M059J (cell line): ENCODE measurements around the gene DST. TPM values are rescaled to one million over a fixed set of nuclear protein-coding genes. Genes with fewer than 3 reads are reported as not detected.
A peak's percentile ranks its signal among the peaks of the same experiment; 100 is the strongest.

Experiments used
- DNase-seq: peaks from one replicate; pipeline ENCODE4 v3.0.0-alpha.2; 2012; ENCODE audit warnings: low read depth
- total RNA-seq: library from RNA; depleted of rRNA; stranded (reverse); fragments of >200 nt; shearing (Covaris generic); gene quantifications from 2 replicates; pipeline ENCODE4 v1.2.3, GENCODE V29; 2014

Gene DST
- total RNA-seq, 1 experiment from 2014 or later: 179 TPM

GRCh38 chr6:56435754-56436153 lies 206.9 kb downstream of the DST start:
- DNase-seq: no peak

GRCh38 chr6:56435326-56435725 lies 207.4 kb downstream of the DST start:
- DNase-seq: peak; percentile 62

GRCh38 chr6:56434606-56435005 lies 208.1 kb downstream of the DST start:
- no peak for DNase-seq

DNA sequence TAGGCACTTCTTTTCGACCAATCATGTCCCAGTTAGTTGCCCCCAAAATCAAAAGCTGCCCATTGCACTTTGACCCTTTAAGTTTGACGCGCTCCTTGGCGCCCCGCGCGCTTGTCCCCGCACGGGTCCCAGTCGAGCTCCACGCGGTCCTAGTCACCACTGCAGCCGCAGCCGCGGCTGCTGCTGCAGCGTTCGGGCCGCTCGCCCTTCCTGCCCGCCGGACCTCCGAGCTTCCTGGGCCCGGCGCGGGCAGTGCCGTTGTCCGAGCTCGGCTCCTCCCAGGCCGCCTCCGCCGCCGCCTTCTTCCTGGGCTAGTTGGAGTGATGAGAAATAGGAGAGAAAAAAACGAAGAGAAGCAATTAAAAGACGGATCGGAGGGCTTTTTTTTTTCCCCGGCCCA lies 209.6 kb downstream of the DST start:
- DNase-seq: no peak

DNA sequence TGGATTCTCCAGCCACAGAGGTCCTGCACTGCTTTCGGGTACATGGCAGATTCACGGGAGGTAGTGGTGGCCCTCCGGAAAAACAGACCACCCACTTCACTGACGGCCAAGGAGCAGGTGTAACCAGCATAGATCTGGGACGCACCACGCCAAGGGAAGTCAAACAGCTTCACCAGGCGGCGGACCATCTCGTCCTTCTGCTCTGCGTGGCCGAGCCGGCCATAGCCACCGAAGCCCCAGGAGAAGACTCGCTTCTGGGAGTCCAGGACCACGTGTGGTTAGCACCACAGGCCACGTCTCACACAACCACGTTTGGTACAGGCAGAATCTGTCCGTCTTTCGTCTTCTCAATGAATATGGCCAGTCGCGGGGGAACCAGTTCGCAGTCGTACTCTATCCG lies 210.5 kb downstream of the DST start:
- no peak for DNase-seq

GRCh38 chr6:56430629-56431600 lies 211.8 kb downstream of the DST start:
- DNase-seq: no peak

- no peak for DNase-seq
Observed at GRCh38 chr6:56424542-56425083, 218.1 kb downstream of the DST start.

DNA sequence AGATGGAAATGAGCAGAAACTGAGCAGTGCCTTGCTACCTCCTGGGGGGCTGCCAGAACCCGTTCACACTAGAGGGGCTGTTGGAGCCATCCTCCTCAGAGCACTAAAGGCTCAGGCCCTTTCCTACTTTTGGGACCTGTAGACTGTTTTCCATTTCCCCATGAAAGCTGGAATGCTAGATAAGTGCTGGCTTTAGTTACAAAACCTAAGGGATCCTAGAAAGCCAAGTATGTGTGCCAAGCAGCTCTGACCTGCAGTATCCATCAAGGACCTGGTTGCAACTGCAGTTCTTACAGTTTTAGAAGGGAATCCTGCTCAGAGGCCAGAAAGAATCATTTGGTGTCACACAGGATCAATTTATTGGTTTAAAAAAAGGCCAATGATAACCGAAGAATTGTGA lies 218.6 kb downstream of the DST start:
- no peak for DNase-seq

GRCh38 chr6:56420296-56420695 lies 222.4 kb downstream of the DST start:
- DNase-seq: no peak

GRCh38 chr6:56419191-56419590 lies 223.5 kb downstream of the DST start:
- no peak for DNase-seq

- no peak for DNase-seq
Observed at GRCh38 chr6:56417823-56418222, 224.9 kb downstream of the DST start.

DNA sequence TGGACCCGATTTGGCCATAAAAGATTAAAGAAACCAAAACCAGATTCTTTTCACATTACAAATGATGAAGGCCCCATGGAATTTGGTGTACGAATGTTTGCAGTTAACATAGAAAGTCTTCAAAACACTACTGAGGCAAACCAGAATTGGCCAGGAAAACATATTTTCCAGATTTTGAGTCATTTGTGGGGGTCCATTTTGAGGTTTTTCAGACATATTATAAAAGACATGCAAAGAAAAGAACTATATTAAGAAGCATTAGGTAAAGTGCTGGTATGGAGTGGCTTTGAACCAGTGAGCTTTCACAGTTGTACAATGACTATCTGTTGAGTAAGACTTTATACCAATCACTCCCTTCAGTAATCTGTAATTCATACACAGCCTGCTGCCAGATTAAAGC lies 226.4 kb downstream of the DST start:
- no peak for DNase-seq

- DNase-seq: no peak
Observed at GRCh38 chr6:56408976-56409375, 233.7 kb downstream of the DST start.
